ENCODE data around the gene KPNA2. TPM values are rescaled to one million over a fixed set of nuclear protein-coding genes. Genes with fewer than 3 reads are reported as not detected.
"Not testable (repeated sequence)": the region's sequence is repeated elsewhere in the genome, so short reads cannot be mapped to it uniquely, and the experiment has no call there.

Gene KPNA2
- total RNA-seq, 1 donor from 2014 or later = 39.5 TPM

DNA sequence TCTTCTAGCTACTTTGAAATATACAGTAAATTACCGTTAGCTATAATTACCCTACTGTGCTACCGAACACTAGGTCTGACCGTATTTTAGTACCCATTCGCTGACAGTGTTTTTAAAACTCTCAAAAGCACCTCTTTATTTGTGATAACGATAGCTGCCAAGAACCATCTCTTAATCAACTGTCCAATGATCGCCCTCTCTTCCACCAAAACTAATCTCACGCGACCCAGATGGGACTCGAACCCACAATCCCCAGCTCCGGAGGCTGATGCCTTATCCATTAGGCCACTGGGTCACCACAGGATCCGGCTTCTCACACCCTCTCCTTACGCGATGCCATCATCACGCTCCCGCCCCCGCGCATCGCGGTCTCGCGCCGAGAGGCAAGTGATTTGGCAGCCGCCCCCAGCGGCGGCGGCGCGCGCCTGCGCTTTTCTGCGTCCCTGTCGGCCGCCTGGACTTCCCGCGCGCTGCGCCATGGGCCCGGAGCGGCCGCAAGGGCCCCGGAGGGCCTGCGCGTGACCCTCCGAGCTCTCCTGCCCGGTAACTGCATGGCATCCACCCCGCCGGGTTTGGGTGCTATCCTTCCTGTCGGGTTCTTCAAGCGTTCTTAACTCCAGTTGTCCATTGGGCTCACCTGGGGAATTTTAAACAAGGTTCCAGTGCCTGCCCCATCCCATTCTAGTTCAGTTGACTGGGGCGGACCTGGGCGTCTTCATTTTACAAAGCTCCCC is 15.7 kb upstream of the KPNA2 start:
- DNase-seq (ENCODE audit: low spot score in 2 of 2) (peak; percentile 95 to 97), FAIRE-seq (no peak)

DNA sequence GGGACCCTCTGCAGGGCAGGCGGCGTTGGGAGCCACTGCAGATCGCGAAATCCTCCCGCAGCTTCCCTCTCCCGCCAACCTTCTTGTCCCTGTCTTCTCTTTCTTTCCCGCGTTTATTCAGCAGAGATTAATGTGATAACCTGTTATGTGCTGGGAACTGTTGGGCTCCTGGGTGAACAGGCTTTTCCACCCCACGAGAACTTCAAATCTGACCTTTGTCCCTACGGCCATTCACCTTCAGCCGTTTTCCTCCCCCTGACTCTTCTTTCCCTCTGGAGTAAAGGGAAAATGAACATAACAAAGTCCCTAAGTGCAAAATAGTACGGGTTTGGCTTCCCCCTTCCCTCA is 15.2 kb upstream of the KPNA2 start:
- FAIRE-seq = no peak
- DNase-seq (ENCODE audit: low spot score in 2 of 2) = peak; percentile 34 to 38

DNA sequence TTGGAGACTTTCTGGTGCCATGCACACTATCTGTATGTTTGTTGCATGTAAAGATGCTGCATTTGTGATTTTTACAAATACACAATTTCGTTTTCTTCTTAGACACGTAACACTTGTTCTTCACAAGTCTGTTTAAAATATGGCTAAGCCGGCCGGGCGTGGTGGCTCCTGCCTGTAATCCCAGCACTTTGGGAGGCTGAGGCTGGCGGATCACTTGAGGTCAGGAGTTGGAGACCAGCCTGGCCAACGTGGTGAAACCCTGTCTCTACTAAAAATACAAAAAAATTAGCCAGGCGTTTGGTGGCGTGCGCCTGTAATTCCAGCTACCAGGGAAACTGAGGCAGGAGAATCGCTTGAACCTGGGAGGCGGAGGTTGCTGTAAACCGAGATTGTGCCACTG is 14.7 kb upstream of the KPNA2 start:
- not testable (repeated sequence) for FAIRE-seq; DNase-seq (ENCODE audit: low spot score in 2 of 2)

DNA sequence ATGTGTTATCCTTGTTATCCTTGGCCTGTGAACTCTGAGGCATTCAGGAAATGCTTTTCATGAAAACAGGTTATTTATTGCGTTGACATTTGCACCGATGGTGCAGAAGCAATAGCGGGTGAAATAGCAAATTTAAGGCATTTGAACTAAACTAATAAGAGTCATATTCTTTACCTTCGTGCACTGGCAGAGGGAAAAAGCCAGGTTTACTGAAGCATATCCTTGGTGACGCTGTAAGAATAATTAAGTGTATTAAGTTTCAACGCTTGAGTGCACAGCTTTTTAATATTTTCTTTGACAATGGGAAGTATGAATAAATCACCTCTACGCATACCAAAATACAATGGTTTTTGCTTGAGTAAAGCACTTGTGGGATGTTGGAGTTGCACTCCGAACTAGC is 13.6 kb upstream of the KPNA2 start:
- FAIRE-seq = no peak
- no peak for DNase-seq (ENCODE audit: low spot score in 2 of 2)

DNA sequence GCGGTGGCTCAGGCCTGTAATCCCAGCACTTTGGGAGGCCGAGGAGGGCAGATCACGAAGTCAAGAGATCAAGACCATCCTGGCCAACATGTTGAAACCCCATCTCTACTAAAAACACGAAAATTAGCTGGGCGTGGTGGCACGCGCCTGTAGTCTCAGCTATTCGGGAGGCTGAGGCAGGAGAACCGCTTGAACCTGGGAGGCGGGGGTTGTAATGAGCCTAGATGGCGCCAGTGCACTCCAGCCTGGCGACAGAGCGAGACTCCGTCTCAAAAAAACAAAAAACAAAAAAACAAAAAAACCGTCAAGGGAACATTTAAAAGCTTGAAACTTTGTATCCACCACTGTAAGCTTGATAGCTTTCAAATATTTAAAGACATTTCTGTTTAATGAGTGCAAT is 13.0 kb upstream of the KPNA2 start:
- not testable (repeated sequence) for FAIRE-seq; DNase-seq (ENCODE audit: low spot score in 2 of 2)

DNA sequence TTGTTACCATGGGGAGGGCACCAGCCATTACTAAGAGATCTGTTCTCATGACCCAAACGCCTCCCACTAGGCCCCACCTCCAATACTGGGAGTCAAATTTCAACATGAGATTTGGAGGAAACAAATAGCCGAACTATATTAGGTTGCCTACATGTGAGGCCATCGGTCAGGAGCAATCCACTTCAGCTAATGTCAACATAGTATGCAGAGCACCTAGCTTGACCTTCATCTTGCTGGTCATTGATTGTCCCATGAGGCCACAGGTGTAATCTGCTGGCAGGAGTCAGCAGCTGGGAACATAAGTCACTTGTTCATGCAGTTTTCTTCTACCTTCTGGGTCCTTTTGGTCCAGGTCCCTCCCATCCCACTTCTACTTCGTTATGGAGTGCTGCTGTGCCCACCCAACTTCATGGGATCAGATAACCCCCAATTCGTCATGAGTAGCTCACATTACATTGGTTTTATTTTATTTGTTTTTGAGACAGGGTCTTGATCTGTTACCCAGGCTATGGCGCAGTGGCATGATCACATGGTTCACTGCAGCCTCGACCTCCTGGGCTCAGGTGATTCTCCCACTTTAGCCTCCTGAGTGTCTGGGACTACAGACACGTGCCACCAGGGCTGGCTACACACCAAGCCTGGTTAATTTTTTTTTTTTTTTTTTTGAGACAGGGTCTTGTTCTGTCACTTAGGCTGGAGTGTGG is 5.9 kb upstream of the KPNA2 start:
- FAIRE-seq = no peak
- DNase-seq (ENCODE audit: low spot score in 2 of 2) = no peak

DNA sequence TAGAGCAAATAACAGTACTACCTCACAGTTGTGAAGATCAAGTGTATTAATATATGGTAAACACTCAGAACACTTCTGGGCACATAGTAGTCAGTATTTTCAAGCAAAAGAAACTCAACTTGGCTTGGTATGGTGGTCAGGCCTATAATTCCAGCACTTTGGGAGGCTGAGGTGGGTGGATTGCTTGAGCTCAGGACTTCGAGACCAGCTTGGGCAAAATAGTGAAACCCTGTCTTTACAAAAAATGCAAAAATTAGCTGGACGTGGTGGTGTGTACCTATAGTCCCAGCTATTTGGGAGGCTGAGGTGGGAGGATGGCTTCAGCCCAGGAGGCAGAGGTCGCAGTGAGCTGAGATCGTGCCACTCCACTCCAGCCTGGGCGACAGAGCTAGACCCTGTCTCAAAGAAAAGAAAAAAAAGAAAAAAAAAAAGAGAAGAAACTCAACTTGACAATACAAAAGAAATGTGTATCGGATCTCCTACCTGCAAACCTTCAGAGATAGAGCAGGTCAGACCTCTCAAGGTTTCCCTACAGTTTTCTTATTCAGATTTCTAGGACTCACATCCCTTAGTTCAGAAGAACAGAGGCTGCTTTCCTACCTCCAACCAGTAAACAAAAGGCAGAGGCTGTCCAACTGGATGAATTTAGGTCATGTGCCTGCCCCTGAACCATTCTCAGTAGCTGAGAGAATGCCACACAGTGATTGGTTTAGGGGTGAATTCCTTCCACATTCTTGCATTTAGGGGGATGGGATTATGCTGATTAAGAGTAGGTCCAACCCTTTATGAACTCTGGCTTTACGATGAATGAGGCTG is 1.7 kb upstream of the KPNA2 start:
- FAIRE-seq (no peak), DNase-seq (ENCODE audit: low spot score in 2 of 2) (no peak)

DNA sequence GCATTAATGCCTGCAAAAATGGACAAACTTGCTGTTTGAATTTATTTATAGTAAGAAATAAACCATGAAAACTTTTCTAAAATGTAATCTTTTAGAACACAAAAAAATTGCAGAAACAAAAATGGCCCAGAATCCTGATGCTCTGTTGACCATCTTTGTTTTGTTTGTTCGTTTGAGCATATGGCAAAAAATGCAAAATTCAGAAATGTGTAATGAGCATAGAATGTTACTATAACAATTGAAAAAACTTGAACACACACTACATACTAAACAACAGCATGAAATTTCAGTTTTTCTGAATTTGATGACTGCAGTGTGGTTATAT is 1.1 kb upstream of the KPNA2 start:
- DNase-seq (ENCODE audit: low spot score in 2 of 2) (no peak), FAIRE-seq (no peak)

DNA sequence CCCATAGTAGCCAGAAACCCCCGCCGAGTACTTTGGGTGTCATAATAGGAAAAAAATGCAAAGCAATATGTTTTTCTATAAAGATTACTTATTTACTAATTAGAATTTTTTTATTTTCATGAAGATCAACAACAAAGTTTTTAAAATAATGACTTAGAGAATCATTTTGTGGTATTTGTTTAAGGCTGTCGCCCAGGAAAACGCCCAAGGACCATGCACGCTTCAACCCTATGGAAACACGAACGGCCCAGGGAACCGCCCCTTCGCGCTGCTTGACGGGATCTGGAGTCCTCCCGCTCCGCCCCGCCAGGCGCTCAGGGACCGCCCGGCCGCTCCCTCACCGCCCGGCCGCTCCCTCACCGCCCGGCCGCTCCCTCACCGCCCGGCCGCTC is 408 bp upstream of the KPNA2 start:
- no peak for DNase-seq (ENCODE audit: low spot score in 2 of 2)
- FAIRE-seq = no peak

DNA sequence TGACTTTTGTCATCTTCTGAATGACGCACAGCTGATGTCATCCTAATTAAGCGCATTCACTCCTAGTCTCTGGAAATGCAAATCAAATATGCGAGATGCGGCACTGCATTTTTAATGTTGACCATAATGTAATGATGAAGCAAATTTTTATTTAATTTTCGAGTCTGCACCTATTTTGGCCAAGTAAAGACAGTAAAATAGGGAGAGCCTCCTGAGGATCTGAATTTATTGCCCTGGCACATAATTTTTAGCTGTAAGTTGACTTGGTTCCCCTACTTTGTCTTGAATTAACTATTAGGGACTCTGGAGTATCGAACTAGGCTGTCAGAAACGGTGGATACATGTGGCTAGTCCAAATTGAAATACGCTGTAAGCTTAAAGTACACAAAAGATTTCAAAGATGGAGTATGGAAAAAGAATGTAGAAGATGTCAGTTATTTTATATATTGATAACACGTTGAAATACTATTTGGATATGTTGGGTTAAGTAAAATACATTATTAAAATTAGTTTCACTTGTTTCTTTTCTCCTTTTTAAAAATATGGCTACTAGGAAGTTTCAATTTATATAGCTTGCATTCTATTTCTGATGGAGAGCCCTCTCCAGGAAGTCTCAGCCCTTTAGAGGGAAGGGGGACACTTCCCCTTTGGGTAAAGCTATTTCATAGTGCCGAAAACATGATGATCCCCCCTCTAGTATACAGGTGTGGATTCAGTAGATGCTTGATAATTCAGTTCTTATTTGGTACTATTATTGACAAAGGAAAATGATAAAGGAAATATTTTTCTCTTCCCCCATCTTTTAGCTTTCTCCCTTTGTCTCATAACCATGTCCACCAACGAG is 991 bp downstream of the KPNA2 start:
- FAIRE-seq (no peak), DNase-seq (ENCODE audit: low spot score in 2 of 2) (no peak)

DNA sequence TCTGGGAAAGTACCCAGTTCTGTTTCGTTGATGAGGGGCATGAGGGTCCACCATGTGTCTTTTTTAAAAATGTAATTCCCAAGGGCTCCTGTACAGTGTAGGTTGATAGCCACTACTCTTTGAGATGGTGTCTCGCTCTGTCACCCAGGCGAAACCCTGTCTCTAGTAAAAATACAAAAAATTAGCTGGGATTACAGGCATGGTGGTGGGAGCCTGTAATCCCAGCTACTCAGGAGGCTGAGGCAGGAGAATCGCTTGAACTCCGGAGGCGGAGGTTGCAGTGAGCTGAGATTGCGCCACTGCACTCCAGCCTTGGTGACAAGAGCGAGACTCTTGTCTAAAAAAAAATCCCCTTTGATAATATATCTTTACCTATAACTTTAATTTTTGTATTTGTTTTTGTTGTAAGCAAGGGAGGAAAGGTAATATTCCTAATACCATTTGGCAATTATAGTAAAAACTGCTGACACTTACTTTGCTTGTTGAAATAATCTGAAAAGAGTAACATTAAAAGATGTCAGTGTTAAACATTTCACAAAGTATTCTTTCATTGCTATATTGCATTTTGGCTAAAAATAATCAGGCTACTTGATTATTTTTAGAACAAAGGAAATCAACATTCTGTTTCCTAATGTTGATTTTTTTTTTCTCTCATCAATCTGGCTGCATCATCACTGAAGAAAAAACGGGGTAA is 11.8 kb downstream of the KPNA2 start:
- FAIRE-seq (no peak), DNase-seq (ENCODE audit: low spot score in 2 of 2) (no peak)

DNA sequence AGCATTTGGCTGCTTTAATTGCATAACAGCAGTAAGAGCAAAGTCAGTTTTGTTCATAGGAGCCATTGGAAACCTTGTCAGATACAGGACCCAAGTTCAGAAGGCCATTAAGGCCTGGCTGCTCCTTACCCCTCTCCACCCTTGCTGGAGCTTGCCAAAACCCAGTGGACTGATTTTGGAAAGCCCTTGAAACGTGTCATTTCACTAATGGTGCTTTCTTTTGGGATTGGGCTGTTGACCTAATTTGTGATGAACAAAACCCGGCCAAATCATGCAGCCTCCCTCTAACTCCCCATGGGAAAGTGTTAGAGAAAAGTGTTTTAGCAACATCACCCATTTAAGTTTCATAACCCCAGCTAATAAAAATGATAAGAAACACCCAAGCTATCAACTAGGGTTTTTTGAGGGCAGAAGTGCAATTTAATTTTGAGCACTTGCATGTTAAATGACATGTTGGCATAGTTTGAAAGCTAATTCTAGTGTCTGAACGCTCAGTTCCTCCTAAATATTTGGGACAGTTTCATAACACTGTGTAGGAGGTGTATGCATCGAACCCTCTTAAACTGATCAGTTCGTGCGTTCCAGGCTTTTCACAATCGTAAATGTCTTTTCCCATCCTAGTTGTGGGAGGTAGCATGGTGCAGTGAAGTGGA is 12.5 kb downstream of the KPNA2 start:
- not testable (repeated sequence) for DNase-seq (ENCODE audit: low spot score in 2 of 2); FAIRE-seq

DNA sequence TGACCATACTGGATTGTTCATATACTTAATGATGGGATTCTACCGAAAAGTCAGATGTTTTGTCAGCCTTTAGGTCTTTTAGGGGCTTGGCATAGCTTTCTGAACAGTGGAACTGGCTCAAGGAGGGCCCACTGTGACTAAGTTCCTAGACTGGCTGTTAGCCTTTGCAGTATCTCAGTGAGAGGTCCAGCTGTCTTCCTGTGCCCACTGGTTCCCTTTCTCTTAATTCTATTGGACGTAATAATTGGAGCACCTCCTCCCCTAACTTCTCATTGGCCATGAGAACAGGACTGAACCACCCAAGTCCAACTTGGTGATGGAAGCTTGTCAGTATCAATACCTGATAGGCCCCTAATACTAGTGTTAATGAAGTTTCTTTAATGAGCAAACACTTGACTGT is 13.5 kb downstream of the KPNA2 start:
- no peak for FAIRE-seq
- DNase-seq (ENCODE audit: low spot score in 2 of 2) = no peak

DNA sequence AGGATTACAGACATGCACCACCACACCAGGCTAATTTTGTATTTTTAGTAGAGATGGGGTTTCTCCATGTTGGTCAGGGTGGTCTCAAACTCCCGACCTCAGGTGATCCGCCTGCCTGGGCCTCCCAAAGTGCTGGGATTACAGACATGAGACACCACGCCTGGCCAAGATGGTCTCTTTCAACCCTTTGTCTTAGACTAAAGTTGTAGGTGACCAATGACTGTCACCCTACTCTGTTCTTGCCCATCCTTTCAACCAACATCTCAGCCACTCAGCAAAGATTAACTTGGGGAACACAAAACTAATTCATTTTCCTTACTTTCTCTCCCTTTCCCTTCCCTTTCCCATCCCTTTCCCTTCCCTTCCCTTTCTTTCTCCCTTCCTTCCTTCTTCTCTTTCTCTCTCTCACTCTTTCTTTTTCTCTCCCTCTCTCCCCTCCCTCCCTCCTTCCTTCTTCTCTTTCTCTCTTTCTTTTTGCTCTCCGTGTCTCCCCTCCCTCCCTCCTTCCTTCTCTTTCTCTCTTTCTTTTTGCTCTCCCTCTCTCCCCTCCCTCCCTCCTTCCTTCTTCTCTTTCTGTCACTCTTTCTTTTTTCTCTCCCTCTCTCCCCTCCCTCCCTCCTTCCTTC is 14.4 kb downstream of the KPNA2 start:
- DNase-seq (ENCODE audit: low spot score in 2 of 2); FAIRE-seq: not testable (repeated sequence)

DNA sequence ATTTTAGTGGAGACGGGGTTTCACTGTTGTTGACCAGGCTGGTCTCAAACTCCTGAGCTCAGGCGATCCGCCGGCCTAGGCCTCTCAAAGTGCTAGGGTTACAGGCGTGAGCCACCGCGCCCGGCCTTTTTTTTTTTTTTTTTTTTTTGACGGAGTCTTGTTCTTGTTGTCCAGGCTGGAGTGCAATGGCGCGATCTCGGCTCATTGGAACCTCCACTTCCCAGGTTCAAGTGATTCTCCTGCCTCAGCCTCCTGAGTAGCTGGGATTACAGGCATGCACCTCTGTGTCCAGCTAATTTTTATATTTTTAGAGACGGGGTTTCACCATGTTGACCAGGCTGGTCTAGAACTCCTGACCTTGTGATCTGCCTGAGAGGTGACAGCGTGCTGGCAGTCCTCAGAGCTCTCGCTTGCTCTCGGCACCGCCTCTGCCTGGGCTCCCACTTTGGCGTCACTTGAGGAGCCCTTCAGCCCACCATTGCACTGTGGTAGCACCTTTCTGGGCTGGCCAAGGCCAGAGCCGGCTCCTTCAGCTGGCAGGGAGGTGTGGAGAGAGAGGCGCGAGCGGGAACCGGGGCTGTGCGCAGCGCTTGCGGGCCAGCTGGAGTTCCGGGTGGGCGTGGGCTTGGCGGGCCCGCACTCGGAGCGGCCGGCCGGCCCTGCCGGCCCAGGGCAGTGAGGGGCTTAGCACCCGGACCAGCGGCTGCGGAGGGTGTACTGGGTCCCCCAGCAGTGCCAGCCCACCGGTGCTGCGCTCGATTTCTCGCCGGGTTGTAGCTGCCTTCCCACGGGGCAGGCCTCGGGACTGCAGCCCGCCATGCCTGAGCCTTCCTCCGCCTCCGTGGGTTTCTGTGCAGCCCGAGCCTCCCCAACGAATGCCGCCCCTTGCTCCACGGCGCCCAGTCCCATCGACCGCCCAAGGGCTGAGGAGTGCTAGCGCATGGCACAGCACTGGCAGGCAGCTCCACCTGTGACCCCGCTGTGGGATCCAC is 16.1 kb downstream of the KPNA2 start:
- FAIRE-seq; DNase-seq (ENCODE audit: low spot score in 2 of 2): not testable (repeated sequence)

DNA sequence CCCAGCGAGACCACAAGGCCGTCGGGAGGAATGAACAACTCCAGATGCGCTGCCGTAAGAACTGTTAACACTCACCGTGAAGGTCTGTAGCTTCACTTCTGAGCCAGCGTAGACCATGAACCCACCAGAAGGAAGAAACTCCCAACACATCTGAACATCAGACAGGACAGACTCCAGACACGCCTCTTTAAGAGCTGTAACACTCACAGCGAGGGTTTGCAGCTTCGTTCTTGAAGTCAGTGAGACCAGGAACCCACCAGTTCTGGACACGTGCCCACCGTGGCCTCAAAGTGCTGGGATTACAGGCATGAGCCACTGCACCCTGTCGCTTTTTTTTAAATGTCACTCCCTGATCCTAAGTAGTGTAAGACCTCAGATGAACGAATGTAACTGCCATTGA is 17.3 kb downstream of the KPNA2 start:
- FAIRE-seq = no peak
- DNase-seq (ENCODE audit: low spot score in 2 of 2) = no peak

DNA sequence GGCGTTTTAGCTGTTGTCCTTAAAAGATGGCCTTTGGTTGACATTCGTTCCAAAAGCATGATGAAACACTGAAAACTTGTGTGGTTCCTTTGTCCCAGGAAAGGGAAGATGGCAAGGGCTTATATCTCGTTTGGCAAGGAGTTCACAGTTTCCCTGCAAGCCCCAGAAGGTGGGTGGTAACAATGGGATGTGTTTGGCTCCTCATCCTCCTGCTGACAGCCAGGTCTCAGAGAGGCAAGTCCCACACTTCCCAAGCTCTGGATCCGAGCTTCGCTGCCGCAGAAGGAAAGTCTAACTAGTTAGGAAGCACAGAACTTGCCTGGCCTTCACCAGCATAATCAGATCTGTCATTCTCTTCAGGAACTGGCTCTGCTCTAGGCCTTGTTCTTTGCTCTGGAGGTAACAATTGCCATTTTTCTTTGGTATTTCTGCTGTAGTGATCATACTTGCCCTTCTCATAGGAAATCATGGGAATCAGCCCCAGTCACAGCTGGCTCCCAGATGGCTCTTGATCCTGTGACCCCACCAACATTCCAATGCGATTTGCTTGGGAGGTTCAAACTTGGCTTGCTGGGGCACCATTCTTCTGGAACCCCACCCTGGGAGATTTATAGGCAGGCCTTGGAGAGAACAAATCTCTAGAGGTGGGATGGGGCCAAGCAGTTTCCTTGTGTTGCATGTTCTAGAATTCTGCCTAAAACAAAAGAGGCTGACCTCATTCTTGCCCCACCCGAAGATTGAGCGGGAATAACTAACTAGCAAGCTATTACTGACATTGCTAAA is 17.9 kb downstream of the KPNA2 start:
- FAIRE-seq (no peak), DNase-seq (ENCODE audit: low spot score in 2 of 2) (no peak)

All from frontal cortex (tissue), 4 donors.